MCF 10A (cell line): Measurements from ENCODE around the gene RABGAP1. TPM values are rescaled to one million over a fixed set of nuclear protein-coding genes. Genes with fewer than 3 reads are reported as not detected.
A peak's percentile ranks its signal among the peaks of the same experiment; 100 is the strongest.

Experiments used
- BruUV-seq: library from RNA; stranded (reverse); fragments of 400-500 nt; replicated peaks from 2 replicates; lab custom pipeline; 2021; lab: Mats Ljungman, UMichigan
- CTCF ChIA-PET: fragments of 300-600 bp; sonication (Branson Sonifier 250); formaldehyde crosslinking; extraction: SDS; loops from one replicate; lab custom pipeline; 2021; ENCODE audit warnings: antibody characterized with exemption, inconsistent platforms; lab: Yijun Ruan, JAX
- POLR2A ChIA-PET: fragments of 300-600, 350-650 bp; sonication (Branson Sonifier 250); formaldehyde crosslinking; extraction: SDS; loops from one replicate; lab custom pipeline; 2020; ENCODE audit warnings: antibody characterized with exemption, inconsistent platforms; lab: Yijun Ruan, JAX
- DNase-seq: peaks from one replicate; pipeline ENCODE4 v3.0.0-alpha.2; 2018; ENCODE audit not compliant: unreplicated experiment
- H3K27ac Mint-ChIP-seq: one replicate; pipeline ENCODE4 v1.8.0; 2022; ENCODE audit warnings: mild to moderate bottlenecking, low read depth, mixed read lengths; ENCODE audit not compliant: unreplicated experiment
- H3K27me3 Mint-ChIP-seq: one replicate; pipeline ENCODE4 v1.8.0; 2022; ENCODE audit warnings: mixed read lengths; ENCODE audit not compliant: insufficient read depth, unreplicated experiment
- H3K36me3 Mint-ChIP-seq: one replicate; pipeline ENCODE4 v1.8.0; 2022; ENCODE audit warnings: mild to moderate bottlenecking, moderate library complexity, mixed read lengths; ENCODE audit not compliant: insufficient read depth, unreplicated experiment
- H3K4me1 Mint-ChIP-seq: one replicate; pipeline ENCODE4 v1.8.0; 2022; ENCODE audit warnings: mixed read lengths; ENCODE audit not compliant: insufficient read depth, unreplicated experiment
- H3K4me3 Mint-ChIP-seq: one replicate; pipeline ENCODE4 v1.8.0; 2022; ENCODE audit warnings: mild to moderate bottlenecking, moderate library complexity, mixed read lengths; ENCODE audit not compliant: unreplicated experiment
- H3K9me3 Mint-ChIP-seq: one replicate; pipeline ENCODE4 v1.8.0; 2022; ENCODE audit warnings: mixed read lengths; ENCODE audit not compliant: unreplicated experiment
- CTCF ChIP-seq: fragments of 200-600 bp; IDR thresholded peaks from one replicate; pipeline ENCODE4 v1.8.0; 2022; ENCODE audit warnings: antibody characterized with exemption, mild to moderate bottlenecking; ENCODE audit not compliant: unreplicated experiment
- intact Hi-C: fragments of 100-400 bp; cut with micrococcal nuclease; formaldehyde crosslinking; loops from 2 replicates; pipeline ENCODE4 v1.14.1; 2022
- total RNA-seq: library from RNA; stranded (reverse); gene quantifications from 2 replicates; pipeline ENCODE4 v1.2.3, GENCODE V29; 2022

RABGAP1 gene
- total RNA-seq, 1 experiment from 2014 or later, result 43.1 TPM

GRCh38 chr9:123008909-123009308 lies 68.1 kb downstream of the RABGAP1 start:
- Mint-ChIP-seq H3K36me3 (peaks cover 64% of the 10 kb centered on the region), H3K4me3 (no peak overlapping the region), H3K9me3 (no peaks in the 10 kb centered on the region), H3K27ac (no peak overlapping the region), H3K4me1 (peaks cover 5% of the 10 kb centered on the region), H3K27me3 (no peaks in the 10 kb centered on the region)
- ChIA-PET CTCF (no interaction called here), POLR2A (interaction anchor here (1.3 kb wide), 1 partner anchor 11 kb away, joined by 5 read pairs; no protein-coding TSS in a partner anchor)
- TF ChIP-seq CTCF, result no peak
- no peak for DNase-seq
- intact Hi-C loops, result no loop called here
- no TSS peak for BruUV-seq

- DNase-seq, result no peak
- ChIA-PET POLR2A (no interaction called here), CTCF (no interaction called here)
- Mint-ChIP-seq H3K4me3 (no peak overlapping the region), H3K9me3 (no peaks in the 10 kb centered on the region), H3K36me3 (peaks cover 65% of the 10 kb centered on the region), H3K27me3 (no peaks in the 10 kb centered on the region), H3K27ac (no peak overlapping the region), H3K4me1 (peaks cover 5% of the 10 kb centered on the region)
- BruUV-seq, result no TSS peak
- intact Hi-C loops, result no loop called here
- TF ChIP-seq CTCF, result no peak
These were observed 70.6 kb downstream of the RABGAP1 start for GRCh38 chr9:123011380-123011779.

GRCh38 chr9:123011878-123012528 lies 71.2 kb downstream of the RABGAP1 start:
- ChIA-PET CTCF (interaction anchor here (0.5 kb wide), 1 partner anchor 17 kb away, joined by 3 read pairs; no protein-coding TSS in a partner anchor), POLR2A (no interaction called here)
- no TSS peak for BruUV-seq
- Mint-ChIP-seq H3K27me3 (no peaks in the 10 kb centered on the region), H3K36me3 (peaks cover 64% of the 10 kb centered on the region), H3K9me3 (no peaks in the 10 kb centered on the region), H3K4me1 (peaks cover 5% of the 10 kb centered on the region), H3K4me3 (no peak overlapping the region), H3K27ac (no peak overlapping the region)
- intact Hi-C loops, result no loop called here
- peak; percentile 56 for DNase-seq
- TF ChIP-seq CTCF, result no peak

GRCh38 chr9:123016631-123017030 lies 75.8 kb downstream of the RABGAP1 start:
- Mint-ChIP-seq H3K27me3 (no peaks in the 10 kb centered on the region), H3K27ac (no peak overlapping the region), H3K4me3 (no peak overlapping the region), H3K4me1 (no peaks in the 10 kb centered on the region), H3K36me3 (peaks cover 82% of the 10 kb centered on the region), H3K9me3 (no peaks in the 10 kb centered on the region)
- intact Hi-C loops, result no loop called here
- ChIA-PET CTCF (interaction anchor here (0.7 kb wide), 1 partner anchor 10 kb away, joined by 3 read pairs; no protein-coding TSS in a partner anchor), POLR2A (no interaction called here)
- TF ChIP-seq CTCF, result no peak
- DNase-seq, result no peak
- BruUV-seq, result no TSS peak
